ENCODE data around the gene ATP1B3.

DNA sequence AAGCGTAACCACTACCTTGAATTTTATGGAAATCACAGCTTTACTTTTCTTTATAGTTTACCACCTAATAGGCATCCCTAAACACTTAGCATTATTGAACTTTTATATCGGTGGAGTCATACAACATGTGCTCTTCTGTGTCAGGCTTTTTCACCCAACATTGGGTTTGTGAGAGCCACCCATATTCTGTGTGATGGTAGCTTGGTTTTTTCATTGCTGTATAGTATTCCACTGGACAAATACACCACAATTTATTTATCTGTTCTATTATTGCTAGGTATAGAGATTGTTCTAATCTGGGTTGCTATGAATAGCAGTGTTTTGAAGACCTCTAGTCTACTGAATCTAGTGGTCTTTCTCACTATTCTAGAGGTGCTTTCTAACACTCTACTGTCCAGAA, 31.6 kb upstream of the ATP1B3 start:
- TF ChIP-seq, protein P1, sequence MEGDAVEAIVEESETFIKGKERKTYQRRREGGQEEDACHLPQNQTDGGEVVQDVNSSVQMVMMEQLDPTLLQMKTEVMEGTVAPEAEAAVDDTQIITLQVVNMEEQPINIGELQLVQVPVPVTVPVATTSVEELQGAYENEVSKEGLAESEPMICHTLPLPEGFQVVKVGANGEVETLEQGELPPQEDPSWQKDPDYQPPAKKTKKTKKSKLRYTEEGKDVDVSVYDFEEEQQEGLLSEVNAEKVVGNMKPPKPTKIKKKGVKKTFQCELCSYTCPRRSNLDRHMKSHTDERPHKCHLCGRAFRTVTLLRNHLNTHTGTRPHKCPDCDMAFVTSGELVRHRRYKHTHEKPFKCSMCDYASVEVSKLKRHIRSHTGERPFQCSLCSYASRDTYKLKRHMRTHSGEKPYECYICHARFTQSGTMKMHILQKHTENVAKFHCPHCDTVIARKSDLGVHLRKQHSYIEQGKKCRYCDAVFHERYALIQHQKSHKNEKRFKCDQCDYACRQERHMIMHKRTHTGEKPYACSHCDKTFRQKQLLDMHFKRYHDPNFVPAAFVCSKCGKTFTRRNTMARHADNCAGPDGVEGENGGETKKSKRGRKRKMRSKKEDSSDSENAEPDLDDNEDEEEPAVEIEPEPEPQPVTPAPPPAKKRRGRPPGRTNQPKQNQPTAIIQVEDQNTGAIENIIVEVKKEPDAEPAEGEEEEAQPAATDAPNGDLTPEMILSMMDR (IDR thresholded peaks at IDR 0.05): no peak
- TF ChIP-seq POLR2A (IDR thresholded peaks at IDR 0.05) (no peak), EP300 (IDR thresholded peaks at IDR 0.05) (no peak)

All from ovary (tissue), 3 donors.